H9 (cell line): ENCODE results near the gene CYP2C18. TPM values are rescaled to one million over a fixed set of nuclear protein-coding genes. Genes with fewer than 3 reads are reported as not detected.

Source experiments
- DNase-seq: peaks from one replicate; pipeline ENCODE4 v3.0.0-alpha.2; 2017
- H2AFZ ChIP-seq: one replicate; pipeline ENCODE4 v1.6.1; 2013; ENCODE audit warnings: mild to moderate bottlenecking, low read length, control low read depth, moderate library complexity
- H2AK5ac ChIP-seq: 2 replicates; pipeline ENCODE4 v1.6.1; 2013; ENCODE audit warnings: low read length, control low read depth, mixed read lengths; ENCODE audit not compliant: insufficient read length
- H2BK120ac ChIP-seq: one replicate; pipeline ENCODE4 v1.6.1; 2013; ENCODE audit warnings: low read depth, mild to moderate bottlenecking, low read length, control low read depth, inconsistent platforms; ENCODE audit not compliant: poor library complexity, severe bottlenecking
- H2BK12ac ChIP-seq: 2 replicates; pipeline ENCODE4 v1.6.1; 2013; ENCODE audit warnings: low read length, control low read depth, mixed read lengths, low read depth; ENCODE audit not compliant: insufficient read length
- H2BK15ac ChIP-seq: 2 replicates; pipeline ENCODE4 v1.6.1; 2013; ENCODE audit warnings: low read depth, low read length, control low read depth
- H2BK20ac ChIP-seq: one replicate; pipeline ENCODE4 v1.6.1; 2013; ENCODE audit warnings: low read depth, mild to moderate bottlenecking, low read length, control low read depth, inconsistent platforms; ENCODE audit not compliant: poor library complexity, severe bottlenecking
- H2BK5ac ChIP-seq: 2 replicates; pipeline ENCODE4 v1.6.1; 2013; ENCODE audit warnings: low read length, control low read depth, mixed read lengths; ENCODE audit not compliant: insufficient read length
- H3K14ac ChIP-seq: 2 replicates; pipeline ENCODE4 v1.6.1; 2013; ENCODE audit warnings: low read length, control low read depth; ENCODE audit not compliant: insufficient read depth
- H3K18ac ChIP-seq: 2 replicates; pipeline ENCODE4 v1.6.1; 2013; ENCODE audit warnings: low read depth, mild to moderate bottlenecking, mixed read lengths, low read length, control low read depth; ENCODE audit not compliant: insufficient read length
- H3K23ac ChIP-seq: 2 replicates; pipeline ENCODE4 v1.6.1; 2013; ENCODE audit warnings: low read length, control low read depth, mixed read lengths, low read depth; ENCODE audit not compliant: insufficient read length
- H3K23me2 ChIP-seq: 2 replicates; pipeline ENCODE4 v1.6.1; 2013; ENCODE audit warnings: low read depth, mild to moderate bottlenecking, mixed read lengths, low read length, control low read depth; ENCODE audit not compliant: insufficient read length, poor library complexity, severe bottlenecking
- H3K27ac ChIP-seq: 2 replicates; pipeline ENCODE4 v1.5.1; 2013; ENCODE audit warnings: low read length, control low read depth, mixed read lengths, low read depth; ENCODE audit not compliant: insufficient read length
- H3K27me3 ChIP-seq: 2 replicates; pipeline ENCODE4 v1.6.1; 2013; ENCODE audit warnings: low read length, control low read depth, inconsistent platforms; ENCODE audit not compliant: insufficient read depth
- H3K4ac ChIP-seq: 2 replicates; pipeline ENCODE4 v1.6.1; 2013; ENCODE audit warnings: low read depth, mild to moderate bottlenecking, control low read depth, inconsistent platforms, low read length, moderate library complexity
- H3K4me1 ChIP-seq: 2 replicates; pipeline ENCODE4 v1.6.1; 2013; ENCODE audit warnings: low read length, control low read depth, inconsistent platforms; ENCODE audit not compliant: insufficient read depth
- H3K4me2 ChIP-seq: 2 replicates; pipeline ENCODE4 v1.6.1; 2013; ENCODE audit warnings: low read length, control low read depth, mixed read lengths; ENCODE audit not compliant: insufficient read length, insufficient read depth
- H3K56ac ChIP-seq: 2 replicates; pipeline ENCODE4 v1.6.1; 2013; ENCODE audit warnings: low read depth, mild to moderate bottlenecking, mixed read lengths, low read length, control low read depth; ENCODE audit not compliant: insufficient read length
- H3K79me1 ChIP-seq: 2 replicates; pipeline ENCODE4 v1.6.1; 2013; ENCODE audit warnings: low read depth, mild to moderate bottlenecking, moderate library complexity, low read length, control low read depth, inconsistent platforms; ENCODE audit not compliant: insufficient read depth, poor library complexity, severe bottlenecking
- H3K79me2 ChIP-seq: 2 replicates; pipeline ENCODE4 v1.6.1; 2013; ENCODE audit warnings: low read length, control low read depth, inconsistent platforms; ENCODE audit not compliant: insufficient read depth
- H3K9ac ChIP-seq: 2 replicates; pipeline ENCODE4 v1.6.1; 2013; ENCODE audit warnings: low read length, control low read depth, mixed read lengths; ENCODE audit not compliant: insufficient read length; ENCODE audit errors: extremely low read depth
- H3K9me3 ChIP-seq: one replicate; pipeline ENCODE4 v1.6.1; 2013; ENCODE audit warnings: low read depth, low read length, inconsistent platforms; ENCODE audit not compliant: control insufficient read depth
- H3T11ph ChIP-seq: one replicate; pipeline ENCODE4 v1.6.1; 2013; ENCODE audit warnings: mild to moderate bottlenecking, low read length, control low read depth, inconsistent platforms
- H4K20me1 ChIP-seq: one replicate; pipeline ENCODE4 v1.6.1; 2013; ENCODE audit not compliant: control insufficient read depth, insufficient read length, insufficient read depth
- H4K5ac ChIP-seq: 2 replicates; pipeline ENCODE4 v1.6.1; 2013; ENCODE audit warnings: low read depth, mild to moderate bottlenecking, mixed read lengths, low read length, control low read depth; ENCODE audit not compliant: insufficient read length
- H4K8ac ChIP-seq: replicated peaks from 2 replicates; pipeline ENCODE4 v1.6.1; 2013; ENCODE audit warnings: low read length, control low read depth, mixed read lengths, low read depth; ENCODE audit not compliant: insufficient read length
- H4K91ac ChIP-seq: 2 replicates; pipeline ENCODE4 v1.6.1; 2013; ENCODE audit warnings: low read depth, mild to moderate bottlenecking, moderate library complexity, mixed read lengths, low read length, control low read depth; ENCODE audit not compliant: insufficient read length
- H3K27ac Mint-ChIP-seq, 3 experiments: 2 replicates in 2 of 3; 3 replicates in 1 of 3; pipeline ENCODE4 v1.8.0; 2020 to 2021; ENCODE audit warnings: mixed read lengths in 3 of 3, mild to moderate bottlenecking in 1 of 3, moderate library complexity in 1 of 3
- H3K27me3 Mint-ChIP-seq: 2 replicates; pipeline ENCODE4 v1.8.0; 2021; ENCODE audit warnings: low read depth, mild to moderate bottlenecking, moderate library complexity, mixed read lengths
- H3K36me3 Mint-ChIP-seq, 3 experiments: 2 replicates in 2 of 3; 3 replicates in 1 of 3; pipeline ENCODE4 v1.8.0; 2020 to 2021; ENCODE audit warnings: low read depth in 3 of 3, mixed read lengths in 3 of 3; ENCODE audit not compliant: insufficient read depth in 1 of 3
- H3K4me1 Mint-ChIP-seq, 2 experiments: 2 replicates each; pipeline ENCODE4 v1.8.0; 2020; ENCODE audit warnings: mixed read lengths in 2 of 2
- H3K4me3 Mint-ChIP-seq, 2 experiments: 2 replicates in 1 of 2; 3 replicates in 1 of 2; pipeline ENCODE4 v1.8.0; 2020 to 2021; ENCODE audit warnings: mild to moderate bottlenecking in 2 of 2, mixed read lengths in 2 of 2, moderate library complexity in 1 of 2
- H3K9me3 Mint-ChIP-seq, 2 experiments: 2 replicates in 1 of 2; 3 replicates in 1 of 2; pipeline ENCODE4 v1.8.0; 2020; ENCODE audit warnings: mild to moderate bottlenecking in 2 of 2, mixed read lengths in 2 of 2, moderate library complexity in 1 of 2
- CTCF ChIP-seq: fragments of 200-600 bp; sonication (generic); conservative IDR thresholded peaks from 3 replicates; pipeline ENCODE4 v1.8.0; 2021; ENCODE audit warnings: antibody characterized with exemption, mild to moderate bottlenecking
- WGBS: extraction: QIAGEN DNeasy Blood & Tissue Kit; methylation state at CpG from one replicate; pipeline ENCODE4 v1.1.7; 2013; ENCODE audit warnings: missing lambda C conversion rate, low lambda C conversion rate, mixed read lengths; ENCODE audit not compliant: insufficient read length; ENCODE audit errors: extremely low coverage; 5-methylcytosine and 5-hydroxymethylcytosine counted together
- total RNA-seq: library from RNA; stranded (reverse); gene quantifications from 2 replicates; pipeline ENCODE4 v1.2.1, GENCODE V29; 2021

CYP2C18 gene
- total RNA-seq, 1 experiment from 2014 or later: 0.09 TPM

- no peak overlapping the region for H3K27ac ChIP-seq
- no peak overlapping the region for H3T11ph ChIP-seq
- H4K8ac ChIP-seq: no peak overlapping the region
- no peak overlapping the region for H3K4ac ChIP-seq
- no peak overlapping the region for H3K9ac ChIP-seq
- H3K23me2 ChIP-seq: no peaks in the 10 kb centered on the region
- no peak overlapping the region for H2BK15ac ChIP-seq
- no peak overlapping the region for H4K91ac ChIP-seq
- no peak overlapping the region for H3K56ac ChIP-seq
- H2AFZ ChIP-seq: no peak overlapping the region
- H3K18ac ChIP-seq: no peak overlapping the region
- H3K79me2 ChIP-seq: no peaks in the 10 kb centered on the region
- H3K14ac ChIP-seq: no peak overlapping the region
- H2BK12ac ChIP-seq: no peak overlapping the region
- Mint-ChIP-seq H3K4me1 (no peaks in the 10 kb centered on the region), H3K4me3 (no peak overlapping the region), H3K27ac (no peak overlapping the region), H3K36me3 (peaks cover 18 to 24% (median 23%) of the 10 kb centered on the region in 3 experiments), H3K9me3 (peaks cover 17 to 21% of the 10 kb centered on the region in 2 experiments), H3K27me3 (no peaks in the 10 kb centered on the region; the same call in 1 of the 2 replicates)
- no peak for TF ChIP-seq CTCF
- no peak overlapping the region for H2BK20ac ChIP-seq
- H2BK120ac ChIP-seq: no peak overlapping the region
- H3K27me3 ChIP-seq: no peaks in the 10 kb centered on the region
- H3K9me3 ChIP-seq: no peaks in the 10 kb centered on the region
- no CpG with 5 or more reads among the region's 4 CpGs for WGBS
- H3K4me1 ChIP-seq: no peaks in the 10 kb centered on the region
- H2AK5ac ChIP-seq: no peak overlapping the region
- H4K20me1 ChIP-seq: no peaks in the 10 kb centered on the region
- no peak for DNase-seq
- no peak overlapping the region for H2BK5ac ChIP-seq
- no peak overlapping the region for H3K23ac ChIP-seq
- H3K79me1 ChIP-seq: no peaks in the 10 kb centered on the region
- no peak overlapping the region for H4K5ac ChIP-seq
- H3K4me2 ChIP-seq: no peak overlapping the region
Observed at GRCh38 chr10:94641480-94641879, 42.0 kb upstream of the CYP2C18 start.
